NCI-H774 (cell line): ENCODE results near the gene FCGBP.
"Not testable (repeated sequence)": the region's sequence is repeated elsewhere in the genome, so short reads cannot be mapped to it uniquely, and the experiment has no call there.

ENCODE experiments used
- DNase-seq: peaks from one replicate; lab custom pipeline; 2025; lab: John Stamatoyannopoulos, UW

FCGBP gene

DNA sequence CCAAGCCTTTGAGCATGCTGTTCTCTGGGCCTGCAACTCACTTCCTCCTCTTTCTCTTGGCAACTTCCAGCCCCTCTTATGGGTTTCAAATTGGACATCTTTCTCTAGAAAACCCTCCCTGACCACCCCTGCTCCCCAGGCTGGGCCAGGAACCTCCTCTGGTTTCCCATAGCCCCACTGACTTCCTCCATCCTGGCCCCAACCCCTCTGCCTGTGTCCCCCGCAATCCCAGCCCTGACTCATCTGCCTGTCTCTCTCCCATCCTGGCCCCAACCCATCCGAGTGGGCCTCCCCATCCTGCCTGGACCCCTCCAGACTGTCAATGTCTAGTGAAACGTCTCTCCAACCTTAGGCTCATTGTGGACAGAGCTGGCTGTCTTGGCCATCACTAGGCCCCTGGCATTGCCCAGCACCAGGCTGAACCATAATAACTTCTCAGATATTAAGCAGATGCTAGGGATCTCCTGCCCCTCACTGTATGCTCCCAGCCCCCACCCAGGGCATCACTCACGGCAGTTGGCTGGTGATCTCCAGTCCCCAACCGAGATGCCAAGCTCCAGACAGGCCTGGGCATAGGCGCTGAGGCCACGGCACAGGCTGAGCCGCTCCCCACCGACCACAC lies 16.8 kb downstream of the FCGBP start:
- DNase-seq: no peak

DNA sequence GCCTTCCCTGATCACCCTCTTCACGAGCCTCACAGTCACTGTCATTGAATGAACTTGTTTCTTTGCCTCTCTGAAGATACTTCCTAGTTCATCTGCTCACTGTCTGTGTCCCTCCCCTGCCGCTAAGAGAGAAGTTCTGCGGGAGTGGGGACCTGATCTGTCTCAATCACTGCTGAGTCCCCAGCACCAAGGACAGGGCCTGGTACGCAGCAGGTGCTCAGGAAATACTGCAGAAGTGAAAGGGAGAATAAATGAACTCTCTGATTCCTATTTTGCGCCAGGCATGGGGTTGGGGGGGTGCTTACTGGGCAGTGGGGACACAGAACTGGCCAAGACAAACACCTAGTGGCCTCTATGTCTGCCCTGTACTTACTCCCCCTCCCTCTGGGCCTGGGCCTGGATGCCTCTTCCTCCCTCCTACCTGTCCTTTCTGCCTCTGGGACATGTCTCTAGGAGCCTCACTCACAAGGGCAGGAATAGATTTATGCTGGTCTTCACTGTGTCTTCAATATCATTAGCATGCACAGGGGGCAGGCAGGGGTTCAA lies 17.5 kb downstream of the FCGBP start:
- DNase-seq: no peak

DNA sequence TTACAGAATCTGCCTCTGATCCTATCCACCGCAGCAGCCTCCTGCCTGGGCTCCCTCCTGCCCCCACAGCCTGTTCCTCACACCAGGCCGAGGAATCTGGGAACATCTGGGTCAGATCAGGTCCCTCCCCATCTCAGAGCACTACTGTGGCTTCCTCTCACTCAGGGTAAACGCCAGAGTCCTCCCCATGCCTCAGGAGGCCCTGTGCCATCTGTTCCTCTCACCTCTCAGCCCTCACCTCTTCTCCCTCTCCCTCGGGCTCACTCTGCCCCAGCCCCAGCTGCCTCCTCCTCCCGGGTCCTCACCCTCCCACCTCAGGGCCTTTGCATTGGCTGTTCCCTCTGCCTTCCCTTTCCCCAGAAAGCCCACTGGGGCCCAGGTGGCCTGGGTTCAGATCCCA lies 18.2 kb downstream of the FCGBP start:
- DNase-seq: no peak

DNA sequence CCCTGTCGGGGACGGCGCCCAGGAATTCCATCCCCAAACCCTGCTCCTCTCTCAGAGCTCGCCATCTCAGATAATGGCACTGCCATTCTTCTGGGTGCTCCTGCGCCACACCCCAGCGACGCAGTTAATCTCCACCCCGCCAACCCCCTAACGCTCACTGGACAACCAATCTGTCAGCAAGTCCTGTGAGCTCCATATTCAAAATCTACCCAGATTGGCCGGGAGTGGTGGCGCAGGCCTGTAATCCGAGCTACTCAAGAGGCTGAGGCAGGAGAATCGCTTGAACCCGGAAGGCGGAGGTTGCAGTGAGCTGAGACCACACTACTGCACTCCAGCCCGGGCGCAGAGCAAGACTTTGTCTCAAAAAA lies 18.6 kb downstream of the FCGBP start:
- DNase-seq: no peak

DNA sequence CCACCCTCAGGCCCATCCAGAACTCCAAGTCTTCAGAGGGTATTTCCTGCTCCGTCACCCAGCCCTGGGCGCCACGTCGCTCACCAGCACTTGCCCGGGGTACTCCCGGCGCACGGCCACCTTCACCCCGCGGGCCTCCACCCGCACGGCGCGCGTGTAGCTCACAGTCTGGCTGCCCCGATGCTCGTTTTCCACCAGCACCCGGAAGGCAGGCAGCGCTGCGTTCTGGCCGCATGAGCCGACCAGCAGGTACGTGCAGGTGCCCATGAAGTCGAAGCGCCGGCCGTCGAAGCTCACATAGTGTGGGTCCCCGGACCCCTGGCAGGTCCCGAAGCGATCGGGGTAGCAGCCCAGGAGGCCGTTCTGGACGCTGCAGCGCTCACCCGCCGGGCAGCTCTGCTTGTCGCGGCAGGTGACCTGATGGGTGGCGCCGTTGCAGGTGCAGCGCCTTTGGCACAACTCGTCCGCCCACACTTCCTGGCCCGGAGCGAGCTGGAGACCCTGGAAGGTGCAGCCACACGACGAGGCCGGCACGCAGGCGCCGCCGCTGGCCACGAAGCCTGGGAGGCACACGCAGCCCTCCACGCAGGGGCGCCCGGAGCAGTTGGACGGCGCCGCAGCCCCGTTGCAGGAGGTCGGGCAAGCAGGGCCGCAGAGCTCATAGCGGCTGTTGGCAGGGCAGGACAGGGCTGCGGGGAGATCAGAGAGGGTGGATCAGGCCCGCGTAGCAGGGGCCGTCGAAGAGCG lies 19.2 kb downstream of the FCGBP start:
- DNase-seq: no peak

DNA sequence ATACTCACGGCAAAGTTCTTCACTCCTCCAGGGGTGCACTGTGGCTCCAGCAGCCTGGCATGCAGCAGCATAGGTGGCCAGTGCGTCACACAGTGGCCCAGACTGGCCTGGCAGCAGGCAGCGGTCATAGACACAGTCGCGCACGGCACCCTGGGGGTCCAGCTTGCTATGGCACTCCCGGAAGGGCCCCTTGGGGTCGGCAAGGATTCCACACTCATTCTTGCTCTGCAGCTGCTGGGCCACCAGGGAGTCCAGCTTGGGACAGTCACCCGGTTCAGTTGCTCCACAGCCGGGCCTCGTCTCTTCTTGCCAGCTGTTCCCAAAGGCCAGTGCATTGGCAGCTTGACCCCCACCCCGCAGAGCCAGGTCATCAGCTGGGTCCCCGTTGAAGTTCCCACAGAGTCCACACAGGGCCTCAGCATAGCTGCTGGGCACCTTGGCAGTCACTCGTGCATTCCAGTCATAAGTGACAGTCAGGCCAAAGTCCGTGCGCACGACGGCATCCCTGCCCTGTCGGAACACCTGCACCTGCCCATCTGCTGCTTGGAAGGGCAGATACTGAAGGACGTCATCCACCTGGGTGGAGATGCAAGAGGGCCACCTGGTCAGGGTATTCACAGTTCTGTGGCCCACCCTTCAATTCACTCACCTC lies 20.6 kb downstream of the FCGBP start:
- no peak for DNase-seq

DNA sequence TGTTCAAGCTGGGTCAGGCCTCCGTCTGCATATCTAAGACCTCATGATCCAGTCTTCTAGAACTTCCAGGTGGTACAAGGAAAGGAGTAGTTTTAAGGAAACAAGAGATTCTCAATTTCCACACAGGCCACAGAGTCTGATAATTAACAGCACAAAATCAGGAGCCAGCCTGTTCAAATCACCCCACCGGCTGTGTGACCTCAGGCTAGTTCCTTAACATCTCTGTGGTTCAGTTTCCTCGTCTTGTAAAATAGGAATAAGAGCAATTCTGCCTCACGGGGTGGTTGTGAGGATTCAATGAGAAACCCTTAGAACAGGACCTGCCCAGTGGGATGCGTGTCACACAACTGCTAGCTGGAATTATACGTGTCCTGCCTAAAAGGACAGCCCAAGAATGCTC lies 25.6 kb downstream of the FCGBP start:
- DNase-seq: no peak

DNA sequence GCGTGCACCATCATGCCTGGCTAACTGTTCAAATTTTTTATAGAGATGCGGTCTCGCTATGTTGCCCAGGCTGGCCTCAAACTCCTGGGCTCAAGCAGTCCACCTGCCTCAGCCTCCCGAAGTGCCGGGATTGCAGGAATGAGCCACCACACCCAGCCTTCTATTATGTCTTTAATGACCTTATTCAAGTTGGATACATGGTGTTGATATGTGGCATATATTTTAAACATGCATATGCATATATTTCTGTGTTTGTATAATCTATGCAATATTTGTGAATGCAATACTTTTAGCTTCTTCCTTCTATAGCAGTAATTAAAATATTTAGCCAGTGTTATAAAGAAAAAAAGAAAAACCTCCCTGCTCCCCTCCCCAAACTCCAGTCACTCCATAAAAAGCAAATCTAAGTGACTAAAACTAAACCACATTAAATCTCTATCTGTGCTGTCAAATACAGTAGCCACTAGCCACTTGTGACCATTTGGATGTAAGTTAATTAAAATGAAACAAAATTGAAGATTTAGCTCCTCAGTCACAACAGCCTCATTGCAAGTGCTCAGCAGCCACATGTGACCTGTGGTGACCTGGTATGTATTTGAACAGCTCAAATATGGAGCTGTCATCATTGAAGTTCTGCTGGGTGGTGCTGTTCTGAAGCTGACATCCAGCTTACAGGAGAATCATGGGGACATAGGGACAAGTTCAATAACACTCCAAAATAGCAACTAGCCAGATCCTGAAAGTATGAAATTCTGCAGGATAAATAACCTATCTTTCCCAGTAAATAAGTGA lies 27.4 kb downstream of the FCGBP start:
- no peak for DNase-seq

DNA sequence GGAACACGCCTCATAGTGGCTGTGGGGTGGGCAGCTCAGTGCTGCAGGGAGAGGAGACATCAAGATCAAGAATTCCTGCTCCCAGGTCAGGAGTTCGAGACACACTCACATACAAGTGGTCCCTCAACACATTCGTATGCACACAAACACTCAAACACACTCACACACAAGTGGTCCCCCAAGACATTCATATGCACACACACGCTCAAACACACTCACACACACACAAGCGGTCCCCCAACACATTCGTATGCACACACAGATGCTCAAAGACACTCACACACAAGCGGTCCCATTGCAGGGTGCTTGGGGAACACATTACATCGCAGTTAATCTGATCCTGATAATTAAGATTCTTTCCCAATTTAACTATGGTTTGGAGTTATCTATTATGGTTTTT lies 28.2 kb downstream of the FCGBP start:
- no peak for DNase-seq

DNA sequence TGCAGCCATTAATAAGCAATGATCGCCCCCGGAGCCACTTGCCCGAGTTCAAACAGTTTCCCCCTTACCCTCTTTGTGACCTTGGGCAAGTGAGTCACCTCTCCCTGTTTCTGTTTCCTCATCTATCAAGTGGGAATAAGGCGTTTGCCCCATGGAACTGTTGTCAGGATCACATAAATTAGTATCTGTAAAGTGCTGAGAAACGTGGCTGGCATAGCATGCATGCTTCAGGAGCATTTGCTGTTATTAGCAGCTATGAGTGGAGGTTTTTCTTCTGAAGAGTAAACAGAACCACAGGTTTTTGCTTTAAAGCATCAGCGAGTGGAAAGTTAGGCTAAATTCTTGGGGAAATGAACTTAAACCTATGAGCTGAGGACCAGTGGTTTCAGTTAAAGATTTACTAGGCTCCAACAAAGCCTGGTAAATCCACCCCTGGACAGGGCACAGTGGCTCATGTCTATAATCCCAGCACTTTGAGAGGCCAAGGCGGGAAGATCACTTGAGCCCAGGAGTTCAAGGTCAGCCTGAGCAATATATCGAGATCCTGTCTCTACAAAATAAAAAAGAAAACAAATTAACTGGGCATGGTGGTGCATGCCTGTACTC lies 30.8 kb downstream of the FCGBP start:
- not testable (repeated sequence) for DNase-seq

DNA sequence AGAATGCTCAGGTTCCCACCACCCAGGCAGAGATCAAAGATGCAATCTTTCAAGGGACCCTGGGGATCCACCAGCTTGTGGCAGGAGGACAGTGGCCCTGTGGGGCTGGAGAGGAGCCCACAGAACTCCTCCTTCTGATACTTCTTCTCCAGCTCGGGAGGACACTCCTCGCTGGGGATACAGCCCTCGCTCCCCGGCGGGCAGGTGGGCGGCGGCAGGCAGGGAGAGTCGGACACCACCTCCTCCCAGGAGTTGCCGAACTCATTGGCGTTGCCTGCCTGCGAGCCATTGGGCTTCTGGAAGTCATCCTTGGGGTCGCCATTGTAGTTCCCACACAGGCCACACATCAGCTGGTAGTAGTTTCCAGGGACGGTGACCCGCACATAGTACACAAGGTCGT lies 32.1 kb downstream of the FCGBP start:
- not testable (repeated sequence) for DNase-seq

DNA sequence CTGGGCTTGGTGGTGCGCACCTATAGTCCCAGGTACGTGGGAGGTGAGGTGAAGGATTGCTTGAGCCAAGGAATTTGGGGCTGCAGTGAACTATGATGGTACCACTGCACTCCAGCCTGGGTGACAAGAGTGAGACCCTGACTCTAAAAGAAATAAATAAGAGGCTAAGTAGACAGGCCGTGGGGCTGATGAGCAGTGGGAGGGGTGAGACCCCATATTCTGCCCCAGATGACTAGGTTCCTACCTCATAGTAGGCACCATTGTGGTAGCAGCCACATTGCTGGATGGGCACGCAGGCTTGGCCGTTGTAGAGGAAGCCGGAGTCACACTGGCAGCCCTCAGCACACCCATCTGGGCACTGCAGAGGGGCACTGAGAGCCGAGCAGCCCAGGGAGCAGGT lies 32.8 kb downstream of the FCGBP start:
- not testable (repeated sequence) for DNase-seq

DNA sequence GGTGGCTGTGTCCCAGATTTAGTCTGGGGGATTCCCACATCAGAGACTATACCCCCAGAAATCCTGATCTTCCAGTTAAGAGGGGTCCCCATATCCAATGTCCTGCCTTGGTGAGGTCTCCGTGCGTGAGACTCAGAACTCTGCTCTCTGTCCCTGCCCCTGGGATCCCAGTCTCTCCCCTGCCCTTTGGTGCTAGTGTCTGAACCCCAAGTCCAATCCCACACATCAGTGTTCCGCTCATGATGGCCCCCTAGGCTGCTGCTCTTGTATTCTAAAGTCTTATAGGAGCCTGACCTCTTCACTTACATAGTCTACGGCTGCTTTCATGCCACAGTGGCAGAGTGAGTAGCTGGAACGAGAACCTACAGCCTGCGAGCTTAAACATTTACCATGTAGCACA lies 35.6 kb downstream of the FCGBP start:
- DNase-seq: not testable (repeated sequence)

DNA sequence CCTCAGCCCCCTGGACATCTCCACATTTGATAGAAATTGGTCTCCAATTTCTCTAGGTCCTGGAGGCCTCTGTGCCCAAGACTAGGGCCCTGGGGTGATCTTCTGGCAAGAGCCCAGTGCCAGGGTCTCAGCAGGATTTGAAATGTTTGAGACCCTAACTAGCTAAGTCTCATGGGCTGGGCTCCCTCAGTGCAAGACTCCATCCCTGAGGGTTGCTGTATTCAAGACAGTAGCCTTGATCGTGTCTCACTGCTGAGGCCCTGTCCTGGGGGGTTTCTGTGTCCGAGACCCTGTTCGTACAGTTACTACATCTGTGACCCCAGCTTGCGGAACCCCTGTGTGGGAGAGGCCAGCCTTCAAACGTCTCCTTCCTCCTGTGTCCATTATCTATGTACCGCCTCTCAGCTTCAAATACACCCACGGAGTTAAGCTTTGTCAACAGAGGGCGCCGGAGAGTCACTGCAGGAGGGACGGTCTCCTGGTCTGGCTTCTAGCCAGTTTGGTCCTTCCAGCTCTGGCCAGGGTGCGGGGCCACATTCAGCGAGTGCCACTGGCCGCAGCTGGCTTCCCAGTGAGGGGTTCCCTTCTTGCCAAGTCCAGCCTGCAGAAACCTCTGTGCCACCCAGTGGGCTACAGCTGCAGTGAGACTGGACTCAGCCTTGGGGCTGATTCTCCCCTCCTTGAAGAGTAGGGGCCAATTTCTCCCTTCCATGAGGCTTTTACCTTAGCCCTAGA lies 36.8 kb downstream of the FCGBP start:
- not testable (repeated sequence) for DNase-seq

DNA sequence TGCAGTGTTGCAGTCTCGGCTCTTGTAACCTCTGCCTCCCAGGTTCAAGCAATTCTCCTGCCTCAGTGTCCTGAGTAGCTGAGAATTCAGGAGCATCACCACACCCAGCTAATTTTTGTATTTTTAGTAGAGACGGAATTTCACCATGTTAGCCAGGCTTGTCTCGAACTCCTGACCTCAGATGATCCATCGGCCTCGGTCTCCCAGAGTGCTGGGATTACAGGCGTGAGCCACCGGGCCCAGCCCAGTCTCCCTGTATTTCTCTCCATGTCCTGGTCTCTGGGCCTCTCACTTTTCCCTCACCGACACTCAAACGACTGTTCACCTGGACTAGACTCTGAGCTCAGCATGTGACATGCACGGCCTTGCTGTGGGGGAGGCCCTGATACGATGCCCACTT lies 39.3 kb downstream of the FCGBP start:
- DNase-seq: not testable (repeated sequence)

DNA sequence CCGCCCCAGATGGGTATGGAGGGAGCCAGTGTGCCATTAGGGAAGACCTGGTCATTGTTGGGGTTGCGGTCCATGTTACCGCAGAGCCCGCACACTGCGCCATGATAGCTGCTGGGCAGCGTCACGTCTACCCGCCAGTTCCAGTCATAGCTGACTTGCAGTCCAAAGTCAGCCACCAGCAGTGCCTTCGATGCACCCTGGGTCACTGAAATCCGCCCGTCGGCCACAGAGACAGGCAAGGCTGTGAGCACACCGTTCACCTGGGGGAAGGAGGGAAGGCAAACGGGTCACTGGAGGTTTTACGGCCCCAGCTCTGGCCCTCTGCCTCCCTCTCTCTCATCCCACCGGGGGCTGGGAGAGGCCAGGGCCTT lies 40.2 kb downstream of the FCGBP start:
- DNase-seq: not testable (repeated sequence)

DNA sequence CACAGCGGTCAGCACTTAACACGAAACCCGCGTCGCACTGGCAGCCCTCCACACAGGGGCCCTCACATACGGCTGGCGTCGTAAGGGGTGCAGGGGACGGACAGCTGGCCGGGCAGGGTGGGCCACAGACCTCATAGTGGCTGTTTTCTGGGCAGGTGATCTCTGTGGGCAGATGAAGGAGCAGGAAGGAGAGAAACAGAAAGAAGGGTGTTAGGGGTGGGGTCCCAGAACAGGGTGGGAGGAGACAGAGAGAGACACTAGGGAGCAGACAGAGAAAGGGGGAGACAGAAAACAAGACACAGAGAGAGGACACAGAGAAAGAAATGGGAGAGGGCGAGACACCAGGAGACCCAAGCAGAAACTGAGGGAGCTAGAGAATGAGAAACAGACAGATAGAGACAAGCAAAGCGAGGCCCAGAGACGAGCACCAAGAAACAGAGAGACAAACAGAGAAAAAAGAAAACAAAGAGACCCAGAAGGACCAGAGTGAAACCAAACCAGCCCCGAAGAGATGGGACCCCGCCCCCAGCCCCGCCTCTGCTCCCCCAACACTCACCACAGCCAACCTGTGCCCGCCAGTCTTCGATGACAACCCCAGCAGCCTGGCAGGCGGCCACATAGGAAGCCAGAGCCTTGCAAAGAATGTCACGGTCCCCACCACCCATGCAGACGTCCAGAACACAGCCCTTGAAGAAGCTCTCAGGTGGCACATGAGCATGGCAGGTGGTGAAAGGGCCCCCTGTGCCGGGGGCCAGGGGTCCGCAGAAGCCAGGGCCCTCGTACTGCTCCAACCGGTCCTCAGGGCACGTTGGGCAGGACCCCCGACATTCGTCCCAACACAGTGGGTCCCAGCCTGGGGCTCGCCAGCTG lies 40.8 kb downstream of the FCGBP start:
- peak; percentile 20 for DNase-seq

DNA sequence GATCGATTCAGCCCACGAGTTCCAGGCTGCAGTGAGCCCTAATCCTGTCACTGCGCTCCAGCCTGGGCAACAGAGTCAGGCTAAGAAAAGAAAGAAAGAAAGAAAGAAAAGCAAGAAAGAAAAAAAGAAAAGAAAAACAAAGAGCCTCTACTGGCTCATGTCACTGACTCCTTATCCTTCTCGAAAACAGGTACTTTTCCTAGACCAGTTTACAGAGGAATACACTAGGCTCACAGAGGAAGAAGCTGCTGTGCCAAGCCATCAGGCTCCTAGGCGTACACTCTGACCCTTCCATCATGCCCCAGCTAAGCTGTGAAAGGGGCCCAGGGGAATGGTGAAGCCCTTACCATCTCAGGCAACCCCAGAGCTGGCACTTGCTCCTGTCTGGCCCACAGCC lies 41.9 kb downstream of the FCGBP start:
- not testable (repeated sequence) for DNase-seq

DNA sequence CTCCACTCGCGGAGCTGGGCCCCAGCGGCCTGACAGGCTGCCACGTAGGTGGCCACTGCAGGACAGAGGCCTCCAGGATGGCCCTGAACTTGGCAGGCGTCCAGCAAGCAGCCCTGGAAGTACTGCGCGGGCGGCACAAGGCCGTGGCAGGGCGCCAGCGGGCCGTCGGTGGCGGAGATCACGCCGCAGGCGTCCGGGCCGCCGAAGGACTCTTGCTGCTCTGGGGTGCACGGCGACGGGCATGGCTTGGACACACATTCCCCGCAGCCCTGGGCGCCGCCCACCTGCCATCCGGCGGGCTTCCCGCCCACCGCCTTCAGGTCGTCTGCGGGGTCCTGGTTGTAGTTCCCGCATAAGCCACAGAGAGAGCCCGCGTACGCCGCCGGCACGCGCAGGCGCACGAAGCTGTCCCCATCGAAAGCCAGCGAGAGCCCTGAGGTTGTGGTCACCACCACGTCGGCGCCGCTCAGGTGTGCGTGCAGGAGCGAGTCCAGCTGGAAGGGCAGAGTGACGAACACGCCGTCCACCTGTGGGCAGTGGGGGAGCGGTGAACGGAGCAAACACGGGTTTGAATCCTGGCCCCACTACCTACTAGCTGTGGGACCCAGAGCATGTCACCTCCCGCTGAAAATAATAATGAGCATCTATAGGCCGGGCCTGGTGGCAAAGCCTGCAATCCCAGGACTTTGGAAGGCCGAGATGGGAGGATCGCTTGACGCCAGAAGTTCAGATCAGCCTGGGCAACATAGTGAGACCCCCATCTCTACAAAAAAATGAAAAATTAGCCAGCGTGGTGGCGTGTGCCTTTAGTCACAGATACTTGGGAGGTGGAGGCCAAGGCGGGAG lies 42.6 kb downstream of the FCGBP start:
- DNase-seq: not testable (repeated sequence)
